ENCODE data around the gene MISP. TPM values are rescaled to one million over a fixed set of nuclear protein-coding genes. Genes with fewer than 3 reads are reported as not detected.

Gene MISP
- total and polyA plus RNA-seq, 4 donors: 0.12 to 53.3 (median 1.0) TPM; not detected in 1

GRCh38 chr19:801030-801860 lies 50.3 kb downstream of the MISP start:
- H3K36me3 ChIP-seq (ENCODE audit: control insufficient read depth in 1 of 2, insufficient read depth in 2 of 2, low read length in 1 of 2): peaks cover 3 to 15% of the 10 kb centered on the region in 2 donors
- H3K4me3 ChIP-seq (ENCODE audit: low read length in 2 of 2): no peak overlapping the region
- no peak overlapping the region for H3K27ac ChIP-seq (ENCODE audit: low read depth in 1 of 2, low read length in 2 of 2)
- no peaks in the 10 kb centered on the region for H3K27me3 ChIP-seq (ENCODE audit: control insufficient read depth in 1 of 2, insufficient read depth in 2 of 2, low read length in 1 of 2)
- intact Hi-C loops (cut with DNase I): no loop called here
- 11 to 12% methylated on average over 29 of the region's 29 CpGs for WGBS, 2 donors
- no peaks in the 10 kb centered on the region for H3K9me3 ChIP-seq (ENCODE audit: control insufficient read depth, low read length)
- ATAC-seq (ENCODE audit: low FRiP score) (no peak), DNase-seq (peak; percentile 90 to 93)
- H3K4me1 ChIP-seq (ENCODE audit: control insufficient read depth in 1 of 2, insufficient read depth in 2 of 2, low read length in 2 of 2): peaks cover 3% of the 10 kb centered on the region in 2 donors

- H3K27ac ChIP-seq (ENCODE audit: low read depth in 1 of 2, low read length in 2 of 2): no peak overlapping the region
- intact Hi-C loops (cut with DNase I): no loop called here
- peaks cover 3 to 15% of the 10 kb centered on the region in 2 donors for H3K36me3 ChIP-seq (ENCODE audit: control insufficient read depth in 1 of 2, insufficient read depth in 2 of 2, low read length in 1 of 2)
- DNase-seq: no peak
- 9 to 11% methylated on average over 23 of the region's 23 CpGs for WGBS, 2 donors
- peaks cover 3% of the 10 kb centered on the region in 2 donors for H3K4me1 ChIP-seq (ENCODE audit: control insufficient read depth in 1 of 2, insufficient read depth in 2 of 2, low read length in 2 of 2)
- no peaks in the 10 kb centered on the region for H3K27me3 ChIP-seq (ENCODE audit: control insufficient read depth in 1 of 2, insufficient read depth in 2 of 2, low read length in 1 of 2)
- no peak for ATAC-seq (ENCODE audit: low FRiP score)
- H3K4me3 ChIP-seq (ENCODE audit: low read length in 2 of 2): no peak overlapping the region
- H3K9me3 ChIP-seq (ENCODE audit: control insufficient read depth, low read length): no peaks in the 10 kb centered on the region
These were observed 51.1 kb downstream of the MISP start for GRCh38 chr19:801861-802497.

GRCh38 chr19:802498-803098 lies 51.7 kb downstream of the MISP start:
- Histone ChIP-seq H3K27ac (ENCODE audit: low read depth in 1 of 2, low read length in 2 of 2) (no peak overlapping the region), H3K9me3 (ENCODE audit: control insufficient read depth, low read length) (no peaks in the 10 kb centered on the region), H3K4me3 (ENCODE audit: low read length in 2 of 2) (no peak overlapping the region), H3K27me3 (ENCODE audit: control insufficient read depth in 1 of 2, insufficient read depth in 2 of 2, low read length in 1 of 2) (no peaks in the 10 kb centered on the region), H3K36me3 (ENCODE audit: control insufficient read depth in 1 of 2, insufficient read depth in 2 of 2, low read length in 1 of 2) (peaks cover 3 to 15% of the 10 kb centered on the region in 2 donors), H3K4me1 (ENCODE audit: control insufficient read depth in 1 of 2, insufficient read depth in 2 of 2, low read length in 2 of 2) (peaks cover 3% of the 10 kb centered on the region in 2 donors)
- DNase-seq (no peak), ATAC-seq (ENCODE audit: low FRiP score) (no peak)
- intact Hi-C loops (cut with DNase I): no loop called here
- 46 to 56% methylated on average over 28 of the region's 28 CpGs for WGBS, 2 donors

- no peak overlapping the region for H3K27ac ChIP-seq (ENCODE audit: low read depth in 1 of 2, low read length in 2 of 2)
- no peaks in the 10 kb centered on the region for H3K27me3 ChIP-seq (ENCODE audit: control insufficient read depth in 1 of 2, insufficient read depth in 2 of 2, low read length in 1 of 2)
- 80 to 82% methylated on average over 17 of the region's 17 CpGs for WGBS, 2 donors
- ATAC-seq (ENCODE audit: low FRiP score): no peak
- H3K36me3 ChIP-seq (ENCODE audit: control insufficient read depth in 1 of 2, insufficient read depth in 2 of 2, low read length in 1 of 2): peaks cover 3 to 15% of the 10 kb centered on the region in 2 donors
- H3K4me3 ChIP-seq (ENCODE audit: low read length in 2 of 2): no peak overlapping the region
- no peaks in the 10 kb centered on the region for H3K9me3 ChIP-seq (ENCODE audit: control insufficient read depth, low read length)
- H3K4me1 ChIP-seq (ENCODE audit: control insufficient read depth in 1 of 2, insufficient read depth in 2 of 2, low read length in 2 of 2): peaks cover 3% of the 10 kb centered on the region in 2 donors
- DNase-seq: no peak
- intact Hi-C loops (cut with DNase I): no loop called here
These were observed 52.2 kb downstream of the MISP start for GRCh38 chr19:803099-803561.

- intact Hi-C loops (cut with DNase I): no loop called here
- H3K27ac ChIP-seq (ENCODE audit: low read depth in 1 of 2, low read length in 2 of 2): no peak overlapping the region
- H3K36me3 ChIP-seq (ENCODE audit: control insufficient read depth in 1 of 2, insufficient read depth in 2 of 2, low read length in 1 of 2): peaks cover 3 to 15% of the 10 kb centered on the region in 2 donors
- no peaks in the 10 kb centered on the region for H3K27me3 ChIP-seq (ENCODE audit: control insufficient read depth in 1 of 2, insufficient read depth in 2 of 2, low read length in 1 of 2)
- no peak for ATAC-seq (ENCODE audit: low FRiP score)
- no peaks in the 10 kb centered on the region for H3K9me3 ChIP-seq (ENCODE audit: control insufficient read depth, low read length)
- DNase-seq: no peak
- H3K4me1 ChIP-seq (ENCODE audit: control insufficient read depth in 1 of 2, insufficient read depth in 2 of 2, low read length in 2 of 2): peaks cover 3% of the 10 kb centered on the region in 2 donors
- 85 to 86% methylated on average over 31 of the region's 31 CpGs for WGBS, 2 donors
- H3K4me3 ChIP-seq (ENCODE audit: low read length in 2 of 2): no peak overlapping the region
These were observed 52.9 kb downstream of the MISP start for GRCh38 chr19:803686-804418.

GRCh38 chr19:804419-805165 lies 53.7 kb downstream of the MISP start:
- H3K36me3 ChIP-seq (ENCODE audit: control insufficient read depth in 1 of 2, insufficient read depth in 2 of 2, low read length in 1 of 2): peaks cover 3 to 15% of the 10 kb centered on the region in 2 donors
- peaks cover 3% of the 10 kb centered on the region in 2 donors for H3K4me1 ChIP-seq (ENCODE audit: control insufficient read depth in 1 of 2, insufficient read depth in 2 of 2, low read length in 2 of 2)
- DNase-seq (no peak), ATAC-seq (ENCODE audit: low FRiP score) (no peak)
- intact Hi-C loops (cut with DNase I): no loop called here
- no peaks in the 10 kb centered on the region for H3K9me3 ChIP-seq (ENCODE audit: control insufficient read depth, low read length)
- H3K27me3 ChIP-seq (ENCODE audit: control insufficient read depth in 1 of 2, insufficient read depth in 2 of 2, low read length in 1 of 2): no peaks in the 10 kb centered on the region
- no peak overlapping the region for H3K27ac ChIP-seq (ENCODE audit: low read depth in 1 of 2, low read length in 2 of 2)
- WGBS, 2 donors: 89 to 90% methylated on average over 53 of the region's 53 CpGs
- H3K4me3 ChIP-seq (ENCODE audit: low read length in 2 of 2): no peak overlapping the region

- no peak overlapping the region for H3K4me3 ChIP-seq (ENCODE audit: low read length in 2 of 2)
- no peaks in the 10 kb centered on the region for H3K27me3 ChIP-seq (ENCODE audit: control insufficient read depth in 1 of 2, insufficient read depth in 2 of 2, low read length in 1 of 2)
- intact Hi-C loops (cut with DNase I): no loop called here
- no peaks in the 10 kb centered on the region for H3K9me3 ChIP-seq (ENCODE audit: control insufficient read depth, low read length)
- H3K4me1 ChIP-seq (ENCODE audit: control insufficient read depth in 1 of 2, insufficient read depth in 2 of 2, low read length in 2 of 2): peaks cover 3% of the 10 kb centered on the region in 2 donors
- ATAC-seq (ENCODE audit: low FRiP score) (no peak), DNase-seq (no peak)
- H3K36me3 ChIP-seq (ENCODE audit: control insufficient read depth in 1 of 2, insufficient read depth in 2 of 2, low read length in 1 of 2): peaks cover 3 to 15% of the 10 kb centered on the region in 2 donors
- 89 to 90% methylated on average over 33 of the region's 33 CpGs for WGBS, 2 donors
- H3K27ac ChIP-seq (ENCODE audit: low read depth in 1 of 2, low read length in 2 of 2): no peak overlapping the region
These were observed 54.2 kb downstream of the MISP start for GRCh38 chr19:805166-805551.
